ENCODE data around the gene RAD21L1.

DNA sequence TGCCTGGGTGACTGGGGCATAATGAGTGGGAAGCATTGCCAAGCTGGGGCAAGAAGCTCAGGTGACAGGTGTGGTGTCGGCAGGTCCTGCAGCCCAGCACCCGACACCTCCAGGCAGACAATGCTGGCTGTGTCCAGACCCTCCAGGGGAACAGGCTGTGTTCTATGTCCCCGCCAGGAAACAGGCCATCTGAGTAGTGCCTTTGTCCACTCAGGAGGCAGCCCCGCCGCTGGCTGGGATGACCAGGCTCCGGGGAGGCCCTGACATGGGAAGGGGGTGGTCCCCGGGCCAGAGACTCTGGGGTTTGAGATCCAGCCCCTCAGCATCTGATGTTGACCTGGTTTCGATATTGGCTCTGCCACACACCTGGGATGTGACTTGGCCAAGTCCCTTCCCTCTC is 68.7 kb downstream of the RAD21L1 start:
- TF ChIP-seq POLR2A (IDR thresholded peaks at IDR 0.05): no peak
- TF ChIP-seq, protein P1, sequence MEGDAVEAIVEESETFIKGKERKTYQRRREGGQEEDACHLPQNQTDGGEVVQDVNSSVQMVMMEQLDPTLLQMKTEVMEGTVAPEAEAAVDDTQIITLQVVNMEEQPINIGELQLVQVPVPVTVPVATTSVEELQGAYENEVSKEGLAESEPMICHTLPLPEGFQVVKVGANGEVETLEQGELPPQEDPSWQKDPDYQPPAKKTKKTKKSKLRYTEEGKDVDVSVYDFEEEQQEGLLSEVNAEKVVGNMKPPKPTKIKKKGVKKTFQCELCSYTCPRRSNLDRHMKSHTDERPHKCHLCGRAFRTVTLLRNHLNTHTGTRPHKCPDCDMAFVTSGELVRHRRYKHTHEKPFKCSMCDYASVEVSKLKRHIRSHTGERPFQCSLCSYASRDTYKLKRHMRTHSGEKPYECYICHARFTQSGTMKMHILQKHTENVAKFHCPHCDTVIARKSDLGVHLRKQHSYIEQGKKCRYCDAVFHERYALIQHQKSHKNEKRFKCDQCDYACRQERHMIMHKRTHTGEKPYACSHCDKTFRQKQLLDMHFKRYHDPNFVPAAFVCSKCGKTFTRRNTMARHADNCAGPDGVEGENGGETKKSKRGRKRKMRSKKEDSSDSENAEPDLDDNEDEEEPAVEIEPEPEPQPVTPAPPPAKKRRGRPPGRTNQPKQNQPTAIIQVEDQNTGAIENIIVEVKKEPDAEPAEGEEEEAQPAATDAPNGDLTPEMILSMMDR (IDR thresholded peaks at IDR 0.05): no peak
